HEK293T (cell line): ENCODE measurements around the gene SAGE1.
"Not testable (repeated sequence)": the region's sequence is repeated elsewhere in the genome, so short reads cannot be mapped to it uniquely, and the experiment has no call there.

Experiments used
- BHLHE40 ChIP-seq: fragments of 450-650 bp; IDR thresholded peaks from 2 replicates; pipeline ENCODE4 v1.6.1; 2016; ENCODE audit warnings: mild to moderate bottlenecking, moderate library complexity, borderline replicate concordance
- ELF4 ChIP-seq: fragments of 450-650 bp; IDR thresholded peaks from 2 replicates; pipeline ENCODE4 v1.6.1; 2017; ENCODE audit warnings: antibody characterized with exemption
- FOXA1 ChIP-seq: fragments of 450-650 bp; IDR thresholded peaks from 2 replicates; pipeline ENCODE4 v1.6.1; 2016; ENCODE audit warnings: mild to moderate bottlenecking
- FOXK2 ChIP-seq: fragments of 450-650 bp; IDR thresholded peaks from 2 replicates; pipeline ENCODE4 v1.6.1; 2016; ENCODE audit warnings: mild to moderate bottlenecking
- FOXM1 ChIP-seq: fragments of 450-650 bp; IDR thresholded peaks from 2 replicates; pipeline ENCODE4 v1.6.1; 2017; ENCODE audit warnings: mild to moderate bottlenecking, borderline replicate concordance
- HDGF ChIP-seq: fragments of 450-650 bp; IDR thresholded peaks from 2 replicates; pipeline ENCODE4 v1.6.1; 2017; ENCODE audit warnings: antibody characterized with exemption, borderline replicate concordance
- NFRKB ChIP-seq: fragments of 450-650 bp; IDR thresholded peaks from 2 replicates; pipeline ENCODE4 v1.6.1; 2016; ENCODE audit warnings: mild to moderate bottlenecking, moderate library complexity
- SP1 ChIP-seq: fragments of 450-650 bp; IDR thresholded peaks from 2 replicates; pipeline ENCODE4 v1.6.1; 2017
- SUZ12 ChIP-seq: fragments of 450-650 bp; IDR thresholded peaks from 2 replicates; pipeline ENCODE4 v1.6.1; 2016; ENCODE audit warnings: mild to moderate bottlenecking
- TARDBP ChIP-seq: fragments of 450-650 bp; IDR thresholded peaks from 2 replicates; pipeline ENCODE4 v1.6.1; 2016

GRCh38 chrX:135854438-135854837, 39.1 kb upstream of the SAGE1 start, which contains the start of gene CT45A8:
- TF ChIP-seq SUZ12, TARDBP, SP1, FOXM1, BHLHE40, FOXA1, FOXK2, NFRKB, ELF4, HDGF: not testable (repeated sequence)
